NCI-H82 treated with DMSO at 0.1 percent for 48 hours (cell line): ENCODE measurements around the gene IL1RAPL1.

ENCODE experiments used
- DNase-seq: peaks from one replicate; lab custom pipeline; 2025; ENCODE audit not compliant: unreplicated experiment; lab: John Stamatoyannopoulos, UW

The IL1RAPL1 gene

GRCh38 chrX:28586981-28587551, at the start of gene IL1RAPL1:
Gene IL1RAPL1, plus strand, starts transcription at chrX:28587446.
- DNase-seq, result no peak

DNA sequence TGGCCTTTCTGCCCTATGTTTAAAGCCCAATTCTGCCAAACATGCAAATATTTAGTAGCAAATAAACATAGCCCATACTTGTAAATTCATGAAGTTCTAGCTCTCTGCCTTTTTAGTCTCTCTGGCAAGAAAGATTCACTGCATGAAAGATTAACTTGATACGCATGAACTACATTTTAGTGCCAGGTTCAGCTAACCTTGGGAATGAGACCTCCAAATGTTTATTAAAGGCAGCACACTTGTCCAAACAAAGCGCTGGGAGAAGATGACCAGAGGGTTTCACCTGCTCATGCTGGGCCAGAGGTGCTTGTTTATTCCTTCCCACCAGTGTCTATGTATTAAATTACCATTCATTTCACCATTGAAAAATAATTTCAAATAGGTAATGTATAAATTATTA, 44.5 kb upstream of the IL1RAPL1 start:
- no peak for DNase-seq

GRCh38 chrX:28549838-28550237, 37.4 kb upstream of the IL1RAPL1 start:
- DNase-seq, result no peak

- DNase-seq, result no peak
These were observed 36.8 kb upstream of the IL1RAPL1 start for GRCh38 chrX:28550331-28550872.

DNA sequence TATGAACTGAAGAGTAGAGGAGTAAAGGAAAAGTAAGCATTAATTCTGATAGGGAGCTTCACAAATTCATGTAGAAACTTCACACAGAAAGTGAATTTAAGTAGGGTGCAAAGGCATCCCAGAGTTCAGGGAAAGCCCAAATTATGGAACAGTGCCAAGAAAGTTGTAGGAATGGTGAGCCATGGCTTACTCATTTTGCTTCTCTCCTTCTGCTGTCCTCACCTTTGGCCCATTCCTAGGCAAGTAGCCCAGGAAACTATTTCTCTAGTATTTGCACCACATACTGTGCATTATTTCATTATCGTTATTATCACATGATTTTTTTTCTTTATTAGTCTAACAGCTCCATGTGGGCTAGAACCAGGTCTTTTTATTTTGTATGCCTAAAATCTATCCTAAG, 34.9 kb upstream of the IL1RAPL1 start:
- no peak for DNase-seq

DNA sequence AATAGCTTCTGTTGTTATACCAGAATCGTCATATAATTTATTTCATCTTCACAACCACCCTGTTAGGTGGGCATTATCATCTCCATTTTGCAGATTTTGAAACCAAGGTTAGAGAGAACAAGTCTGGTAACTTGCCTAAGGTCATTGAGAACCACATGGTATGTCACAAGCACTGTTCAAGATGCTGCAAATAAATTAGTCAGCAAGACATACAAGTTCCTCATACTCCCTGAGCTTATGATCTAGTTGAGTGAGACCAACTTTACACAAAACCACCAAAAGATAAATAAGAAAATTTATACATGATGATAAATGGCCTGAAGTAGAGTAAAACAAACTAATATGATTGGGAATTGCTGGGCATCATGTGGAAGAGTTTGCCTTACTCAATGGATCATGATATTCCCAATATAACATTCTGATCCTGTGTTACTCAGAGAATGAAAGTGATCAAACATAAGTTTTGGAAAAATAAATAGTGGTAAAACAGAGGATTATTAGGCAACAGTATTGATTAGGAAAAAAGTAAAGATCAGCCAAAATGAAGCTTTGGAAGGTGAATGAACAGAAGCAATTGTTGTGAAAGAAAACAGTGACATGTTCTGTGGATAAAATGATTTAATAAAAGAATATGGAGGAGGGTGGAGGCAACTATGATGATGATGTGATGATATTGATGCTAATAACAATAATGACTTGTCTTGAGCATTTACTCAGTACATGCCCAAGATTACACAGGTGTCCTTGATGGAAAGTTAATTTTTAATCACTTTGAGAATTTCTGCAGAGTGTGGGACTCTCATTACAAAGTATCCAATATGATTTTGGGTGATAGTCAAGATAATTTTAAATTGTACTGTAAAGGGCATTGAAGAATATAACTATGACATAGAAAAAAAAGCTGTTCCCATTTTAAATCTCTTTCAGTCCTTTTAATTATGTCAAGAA, 34.1 kb upstream of the IL1RAPL1 start:
- no peak for DNase-seq

DNA sequence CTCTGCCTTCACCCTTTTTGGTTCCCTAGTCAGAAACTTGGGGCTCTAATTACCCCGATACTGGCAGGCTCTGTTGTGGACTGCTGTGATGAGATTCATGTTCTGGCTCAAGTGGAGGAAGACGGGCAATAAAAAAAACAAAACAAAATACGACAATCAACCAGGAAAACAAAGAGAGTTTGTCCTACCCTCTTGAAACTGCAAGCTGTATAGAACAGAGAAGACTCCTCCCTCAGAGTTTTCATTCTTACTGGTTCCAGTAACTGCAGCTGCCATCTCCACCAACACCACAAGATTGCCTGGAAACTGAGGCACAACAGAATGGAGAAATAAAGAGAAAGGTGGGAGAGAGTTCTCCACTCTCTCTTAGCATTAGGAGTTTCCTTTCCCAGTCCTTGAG, 11.1 kb upstream of the IL1RAPL1 start:
- DNase-seq, result no peak

DNA sequence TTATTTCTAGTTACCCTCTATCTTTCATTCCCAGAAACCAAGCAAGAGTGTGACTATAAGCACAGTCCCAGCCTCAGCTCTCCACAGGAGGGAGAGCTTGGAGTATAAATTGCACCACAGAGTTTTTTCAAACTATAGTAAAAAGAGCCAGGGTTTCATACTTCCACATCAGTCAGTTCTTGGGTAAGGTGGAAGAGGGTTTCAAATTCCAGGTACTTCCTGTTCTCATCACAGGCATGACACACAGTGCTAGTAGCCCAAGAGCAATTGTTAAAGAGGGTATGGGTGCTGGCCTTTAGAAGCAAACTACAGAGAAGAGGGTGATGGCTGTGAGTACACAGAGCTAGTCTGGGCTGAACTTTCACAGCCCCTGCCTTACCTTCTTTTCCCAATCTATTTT, 5.7 kb upstream of the IL1RAPL1 start:
- no peak for DNase-seq

- no peak for DNase-seq
These were observed 4.7 kb upstream of the IL1RAPL1 start for GRCh38 chrX:28582511-28582910.

- no peak for DNase-seq
These were observed 3.2 kb upstream of the IL1RAPL1 start for GRCh38 chrX:28584025-28584424.

GRCh38 chrX:28585767-28586166, 1.5 kb upstream of the IL1RAPL1 start:
- DNase-seq, result no peak

DNA sequence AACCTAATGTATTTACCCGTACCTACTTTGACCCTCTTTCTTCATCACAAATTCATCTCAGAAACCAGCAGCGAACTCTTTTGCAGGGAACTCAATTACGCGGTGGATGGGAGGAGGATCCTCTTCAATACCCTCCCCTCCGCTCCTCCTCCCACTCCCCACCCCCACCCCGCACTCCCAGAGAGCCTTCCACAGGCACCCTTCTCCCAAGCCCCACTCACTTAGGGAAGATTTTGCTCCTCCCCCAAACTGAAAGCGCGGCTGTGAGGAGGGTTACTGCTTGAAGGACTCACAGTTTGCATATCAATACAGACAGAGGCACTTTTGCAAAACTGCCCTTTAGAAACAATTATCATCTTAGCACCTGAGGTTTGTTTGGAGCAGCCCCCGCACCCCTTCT, 960 bp upstream of the IL1RAPL1 start:
- no peak for DNase-seq

GRCh38 chrX:28589046-28589445, 1.8 kb downstream of the IL1RAPL1 start:
- no peak for DNase-seq

GRCh38 chrX:28590396-28590795, 3.1 kb downstream of the IL1RAPL1 start:
- no peak for DNase-seq

GRCh38 chrX:28591542-28591941, 4.3 kb downstream of the IL1RAPL1 start:
- DNase-seq, result no peak

GRCh38 chrX:28595346-28595745, 8.1 kb downstream of the IL1RAPL1 start:
- no peak for DNase-seq

- no peak for DNase-seq
These were observed 12.7 kb downstream of the IL1RAPL1 start for GRCh38 chrX:28599957-28600356.

- no peak for DNase-seq
These were observed 21.8 kb downstream of the IL1RAPL1 start for GRCh38 chrX:28609003-28609402.

GRCh38 chrX:28609917-28610613, 22.8 kb downstream of the IL1RAPL1 start:
- DNase-seq, result no peak

- no peak for DNase-seq
These were observed 23.5 kb downstream of the IL1RAPL1 start for GRCh38 chrX:28610746-28611145.

- DNase-seq, result no peak
These were observed 26.3 kb downstream of the IL1RAPL1 start for GRCh38 chrX:28613558-28613957.

GRCh38 chrX:28625223-28625622, 38.0 kb downstream of the IL1RAPL1 start:
- no peak for DNase-seq
